WI38 (cell line): ENCODE results near the gene MTMR3.
"Not testable (repeated sequence)": the region's sequence is repeated elsewhere in the genome, so short reads cannot be mapped to it uniquely, and the experiment has no call there.

Experiments
- H3K4me3 ChIP-seq: 2 replicates; pipeline ENCODE4 v1.5.1; 2011; ENCODE audit warnings: low read depth, mild to moderate bottlenecking, control low read depth, low read length
- TF ChIP-seq, protein P1 (sequence below): IDR thresholded peaks from 2 replicates; pipeline ENCODE4 v1.5.1; 2012; ENCODE audit warnings: low read depth, mild to moderate bottlenecking, control low read depth, low read length

The MTMR3 gene

DNA sequence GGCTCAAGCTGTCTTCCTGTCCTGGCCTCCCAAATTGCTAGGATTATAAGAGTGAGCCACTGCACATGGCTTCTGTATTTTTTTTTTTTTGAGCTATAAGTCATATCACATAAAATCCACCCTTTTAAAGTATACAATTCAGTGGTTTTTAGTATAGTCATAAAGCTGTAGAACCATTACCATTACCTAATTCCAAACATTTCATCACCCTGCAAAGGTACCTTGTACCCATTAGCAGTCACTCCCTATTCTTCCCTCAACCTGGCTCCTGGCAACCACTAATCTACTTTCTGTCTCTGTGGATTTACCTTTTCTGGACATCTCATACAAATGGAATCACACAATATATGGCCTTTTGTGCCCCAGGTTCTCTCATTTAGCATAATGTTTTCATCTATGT is 84.5 kb downstream of the MTMR3 start:
- H3K4me3 ChIP-seq = no peak overlapping the region
- TF ChIP-seq, protein P1, sequence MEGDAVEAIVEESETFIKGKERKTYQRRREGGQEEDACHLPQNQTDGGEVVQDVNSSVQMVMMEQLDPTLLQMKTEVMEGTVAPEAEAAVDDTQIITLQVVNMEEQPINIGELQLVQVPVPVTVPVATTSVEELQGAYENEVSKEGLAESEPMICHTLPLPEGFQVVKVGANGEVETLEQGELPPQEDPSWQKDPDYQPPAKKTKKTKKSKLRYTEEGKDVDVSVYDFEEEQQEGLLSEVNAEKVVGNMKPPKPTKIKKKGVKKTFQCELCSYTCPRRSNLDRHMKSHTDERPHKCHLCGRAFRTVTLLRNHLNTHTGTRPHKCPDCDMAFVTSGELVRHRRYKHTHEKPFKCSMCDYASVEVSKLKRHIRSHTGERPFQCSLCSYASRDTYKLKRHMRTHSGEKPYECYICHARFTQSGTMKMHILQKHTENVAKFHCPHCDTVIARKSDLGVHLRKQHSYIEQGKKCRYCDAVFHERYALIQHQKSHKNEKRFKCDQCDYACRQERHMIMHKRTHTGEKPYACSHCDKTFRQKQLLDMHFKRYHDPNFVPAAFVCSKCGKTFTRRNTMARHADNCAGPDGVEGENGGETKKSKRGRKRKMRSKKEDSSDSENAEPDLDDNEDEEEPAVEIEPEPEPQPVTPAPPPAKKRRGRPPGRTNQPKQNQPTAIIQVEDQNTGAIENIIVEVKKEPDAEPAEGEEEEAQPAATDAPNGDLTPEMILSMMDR = no peak

DNA sequence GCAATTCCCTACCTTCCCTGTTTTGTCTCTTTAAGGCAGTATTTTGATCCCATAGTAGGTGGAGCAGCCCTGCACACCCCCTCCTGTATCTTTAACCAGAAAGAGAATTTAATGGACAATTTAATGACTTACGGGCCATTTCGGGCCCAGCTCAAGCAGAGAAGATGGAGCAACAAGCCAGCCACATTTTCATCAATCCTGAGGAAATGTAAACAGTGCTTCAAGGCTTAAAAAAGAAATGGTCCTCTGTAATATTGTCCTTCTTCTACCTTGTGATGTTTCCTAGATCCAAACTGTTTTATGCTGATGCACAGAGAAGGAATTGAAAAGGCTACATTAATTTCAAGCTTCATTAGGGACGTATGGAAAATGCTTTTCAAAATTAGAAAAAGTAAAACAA is 88.6 kb downstream of the MTMR3 start:
- TF ChIP-seq, protein P1 = no peak
- H3K4me3 ChIP-seq = no peak overlapping the region

DNA sequence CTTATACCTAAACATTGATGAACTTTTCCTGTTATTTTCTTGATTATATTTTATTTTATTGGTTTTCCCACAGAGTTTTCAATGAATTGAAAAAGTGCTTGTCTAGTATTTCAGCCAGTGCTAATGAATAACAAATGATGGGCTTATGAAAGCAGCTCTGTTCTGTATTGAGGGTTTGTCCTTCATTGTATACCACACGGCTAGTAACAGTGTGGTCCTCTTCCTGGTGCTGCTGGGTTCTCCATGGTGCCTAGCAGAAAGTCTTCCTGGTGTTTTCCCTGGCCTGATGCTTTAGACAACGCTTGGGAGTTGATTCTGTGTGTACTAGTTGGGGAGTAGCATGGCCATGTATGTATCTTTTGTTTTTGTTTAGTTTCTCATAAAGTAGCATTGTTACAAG is 89.1 kb downstream of the MTMR3 start:
- H3K4me3 ChIP-seq = no peak overlapping the region
- TF ChIP-seq, protein P1 = no peak

DNA sequence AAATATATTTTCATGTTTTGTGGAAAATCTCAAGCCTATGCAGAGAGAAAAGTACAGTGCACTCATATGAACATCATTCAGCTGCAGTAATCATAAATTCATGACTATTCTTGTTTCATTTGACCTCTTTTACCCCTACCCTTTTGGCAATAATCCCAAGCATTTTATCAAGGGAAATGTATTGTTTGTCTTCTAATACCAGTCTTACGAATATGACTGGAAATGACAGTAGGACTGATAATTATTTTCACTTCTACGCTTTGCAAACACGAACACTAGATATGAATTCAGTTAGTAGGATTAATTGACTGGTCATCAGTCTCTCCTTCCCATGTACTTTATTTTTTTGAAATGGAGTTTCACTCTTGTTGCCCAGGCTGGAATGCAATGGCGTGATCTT is 90.3 kb downstream of the MTMR3 start:
- H3K4me3 ChIP-seq = no peak overlapping the region
- TF ChIP-seq, protein P1 = no peak

DNA sequence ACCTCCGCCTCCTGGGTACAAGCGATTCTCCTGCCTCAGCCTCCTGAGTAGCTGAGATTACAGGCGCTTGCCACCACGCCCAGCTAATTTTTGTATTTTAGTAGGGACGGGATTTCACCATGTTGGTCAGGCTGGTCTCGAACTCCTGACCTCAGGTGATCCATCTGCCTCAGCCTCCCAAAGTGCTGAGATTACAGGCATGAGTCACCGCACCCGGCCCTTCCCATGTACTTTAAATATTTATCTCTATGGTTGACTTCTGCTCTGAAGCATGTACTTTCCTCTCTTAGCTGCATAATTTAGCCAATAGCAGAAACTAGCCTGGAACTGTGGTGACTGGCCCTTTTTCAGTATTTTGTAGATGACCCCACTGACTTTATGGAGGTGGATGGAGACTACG is 90.7 kb downstream of the MTMR3 start:
- H3K4me3 ChIP-seq = not testable (repeated sequence)

DNA sequence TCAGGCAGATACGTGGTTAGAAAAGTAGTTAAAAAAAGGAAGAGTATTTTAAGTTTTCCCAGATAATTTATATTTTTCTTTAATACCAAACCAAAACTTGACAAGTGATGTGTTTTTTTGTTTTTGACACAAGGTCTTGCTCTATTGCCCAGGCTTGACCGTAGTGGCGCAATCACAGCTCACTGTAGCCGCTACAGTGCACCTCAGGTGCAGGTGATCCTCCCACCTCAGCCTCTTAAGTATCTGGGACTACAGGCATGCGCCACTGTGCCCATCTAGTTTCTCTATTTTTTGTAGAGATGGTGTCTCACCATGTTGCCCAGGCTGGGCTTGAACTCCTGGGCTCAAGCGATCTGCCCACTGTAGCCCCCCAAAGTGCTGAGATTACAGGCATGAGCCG is 92.5 kb downstream of the MTMR3 start:
- H3K4me3 ChIP-seq = no peak overlapping the region
- TF ChIP-seq, protein P1 = no peak

DNA sequence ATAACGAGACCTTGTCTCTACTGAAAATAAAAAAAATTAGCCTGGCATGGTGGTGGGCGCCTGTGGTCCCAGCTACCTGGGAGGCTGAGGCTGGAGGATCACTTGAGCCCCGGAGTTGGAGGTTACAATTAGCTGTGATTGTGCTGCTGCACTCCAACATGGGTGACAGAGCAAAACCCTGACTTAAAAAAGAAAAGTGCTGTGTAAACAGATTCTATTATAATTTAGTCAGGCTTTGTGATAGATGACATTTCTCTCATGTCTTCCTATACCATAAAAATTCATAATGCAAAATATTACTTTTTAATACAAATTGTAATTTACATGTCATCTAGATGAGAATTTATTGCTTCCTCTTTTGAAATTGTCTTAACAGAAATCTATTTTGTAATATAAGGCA is 94.1 kb downstream of the MTMR3 start:
- TF ChIP-seq, protein P1 = no peak
- H3K4me3 ChIP-seq = no peak overlapping the region

DNA sequence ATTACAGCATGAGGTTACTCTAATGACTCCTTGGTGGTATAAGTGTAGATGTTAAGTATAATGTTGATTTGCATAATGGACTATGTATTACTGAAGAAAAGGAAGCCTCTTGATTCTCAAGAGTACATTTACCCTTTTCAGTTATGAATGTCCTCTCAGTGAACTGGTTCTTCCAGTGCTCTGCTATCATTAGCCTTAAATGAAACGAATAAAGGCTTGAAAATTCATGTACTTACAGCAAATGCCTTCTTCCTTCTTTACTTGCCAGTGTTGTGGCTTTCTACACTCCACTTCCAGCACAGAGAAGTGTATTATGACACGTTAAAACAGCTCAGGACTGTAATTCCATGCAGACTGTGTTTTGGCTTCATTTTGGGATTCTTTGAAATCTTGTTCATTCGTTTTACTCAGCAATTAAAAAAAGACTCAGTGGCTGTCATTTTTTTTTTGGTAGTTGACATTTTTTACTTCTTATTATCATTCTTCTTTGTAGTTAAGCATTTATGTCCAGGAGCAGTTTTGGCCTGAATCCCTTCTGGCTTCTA is 96.9 kb downstream of the MTMR3 start:
- TF ChIP-seq, protein P1 = no peak
- no peak overlapping the region for H3K4me3 ChIP-seq
